ENCODE measurements around the gene MAPK7. TPM values are rescaled to one million over a fixed set of nuclear protein-coding genes. Genes with fewer than 3 reads are reported as not detected.

The MAPK7 gene
- total and polyA plus RNA-seq, 2 of the 8 experiments (the other 6 are each of a cell fraction or from before 2014, with no cell fraction given), result 15.2 to 28.1 TPM

GRCh38 chr17:19329839-19330238 is 48.5 kb upstream of the MAPK7 start:
- Histone ChIP-seq H3K36me3 (ENCODE audit: control insufficient read depth in 2 of 4, insufficient read depth in 4 of 4, low read length in 3 of 4) (peaks cover 0 to 4% (median 0%) of the 10 kb centered on the region in 4 experiments; a peak in 2 of 8 replicates), H3K79me2 (ENCODE audit: control insufficient read depth in 1 of 2, insufficient read depth in 2 of 2, low read length in 2 of 2) (no peaks in the 10 kb centered on the region), H4K20me1 (replicated peaks in 1 of 2; ENCODE audit: control insufficient read depth in 1 of 2, insufficient read depth in 2 of 2, low read length in 2 of 2) (no peaks in the 10 kb centered on the region), H3K4me1 (replicated peaks in 1 of 4; ENCODE audit: control insufficient read depth in 3 of 4, insufficient read depth in 4 of 4, low read length in 3 of 4) (peaks cover 0 to 3% (median 0%) of the 10 kb centered on the region in 4 experiments; a peak in 1 of 7 replicates), H4K5ac (ENCODE audit: insufficient read length, low read depth, low read length) (no peak overlapping the region), H2BK120ac (replicated peaks; ENCODE audit: low read depth, low read length) (no peak overlapping the region), H3K4me2 (ENCODE audit: insufficient read depth in 1 of 2, low read depth in 2 of 2, low read length in 2 of 2) (no peak overlapping the region), H2BK5ac (ENCODE audit: low read depth, low read length) (no peak overlapping the region), H4K8ac (ENCODE audit: extremely low read depth, insufficient read depth, low read length) (no peak overlapping the region), H2BK12ac (ENCODE audit: low read depth, low read length) (no peak overlapping the region), H3K4me3 (ENCODE audit: extremely low read depth in 1 of 4, insufficient read depth in 2 of 4, low read depth in 3 of 4, low read length in 4 of 4) (no peak overlapping the region), H2AFZ (ENCODE audit: low read length) (no peak overlapping the region), H3K27me3 (replicated peaks in 1 of 4; ENCODE audit: control insufficient read depth in 3 of 4, extremely low read depth in 1 of 4, insufficient read depth in 3 of 4, low read length in 3 of 4) (no peaks in the 10 kb centered on the region), H3K9ac (replicated peaks in 1 of 4; ENCODE audit: extremely low read depth in 1 of 4, low read depth in 3 of 4, low read length in 3 of 4) (no peak overlapping the region), H3K23ac (ENCODE audit: insufficient read length) (no peak overlapping the region), H3K18ac (ENCODE audit: extremely low read depth, low read length) (no peak overlapping the region), H3K9me3 (ENCODE audit: insufficient read depth in 2 of 2, low read depth in 1 of 2, low read length in 1 of 2) (peaks cover 0 to 6% of the 10 kb centered on the region in 2 experiments; a peak in 1 of 4 replicates), H3K27ac (ENCODE audit: low read depth, low read length) (no peak overlapping the region), H3K4ac (replicated peaks; ENCODE audit: insufficient read length, low read depth, low read length) (no peak overlapping the region), H3K79me1 (ENCODE audit: low read depth, low read length) (no peaks in the 10 kb centered on the region), H4K91ac (replicated peaks; ENCODE audit: insufficient read length, low read length) (no peak overlapping the region), H3K23me2 (ENCODE audit: low read depth, low read length) (no peaks in the 10 kb centered on the region), H3K56ac (replicated peaks; ENCODE audit: insufficient read length, low read depth, low read length) (no peak overlapping the region), H2AK5ac (ENCODE audit: low read depth, low read length) (no peak overlapping the region), H2BK15ac (ENCODE audit: low read length) (no peak overlapping the region), H3K14ac (ENCODE audit: insufficient read length) (no peak overlapping the region), H2BK20ac (ENCODE audit: low read length) (no peak overlapping the region)
- no peak for FAIRE-seq
- no peak for TF ChIP-seq SP4 (IDR thresholded peaks at IDR 0.05; ENCODE audit: low read length)
- TF ChIP-seq TEAD4 (IDR thresholded peaks at IDR 0.05; ENCODE audit: low read depth, low read length), result no peak
- no peak for TF ChIP-seq MAFK (IDR thresholded peaks at IDR 0.05; ENCODE audit: low read depth, low read length)
- TF ChIP-seq JUN (IDR thresholded peaks at IDR 0.05; ENCODE audit: low read depth, low read length), result no peak
- TF ChIP-seq MAX (IDR thresholded peaks at IDR 0.05), result no peak
- no peak for TF ChIP-seq KDM1A (IDR thresholded peaks at IDR 0.05; ENCODE audit: borderline replicate concordance, low read length)
- no peak for TF ChIP-seq POLR2A (IDR thresholded peaks at IDR 0.05; ENCODE audit: control extremely low read depth in 1 of 2, low read depth in 2 of 2, low read length in 2 of 2)
- no peak for TF ChIP-seq YY1 (IDR thresholded peaks at IDR 0.05; ENCODE audit: low read depth, low read length)
- TF ChIP-seq FOSL1 (IDR thresholded peaks at IDR 0.05; ENCODE audit: insufficient read depth, low read depth, low read length), result no peak
- no peak for TF ChIP-seq SP2 (IDR thresholded peaks at IDR 0.05; ENCODE audit: low read length)
- TF ChIP-seq TAF7 (optimal IDR thresholded peaks at IDR 0.05; ENCODE audit: borderline replicate concordance, low read depth, low read length), result no peak
- no peak for TF ChIP-seq EGR1 (IDR thresholded peaks at IDR 0.05; ENCODE audit: borderline replicate concordance, low read depth, low read length)
- no peak for TF ChIP-seq CBX8 (IDR thresholded peaks at IDR 0.05; ENCODE audit: borderline replicate concordance, low read depth, low read length)
- POLR2A ChIA-PET (ENCODE audit: partially characterized antibody), result interaction anchor here (0.8 to 1.6 kb wide), 3 partner anchors 9 to 12 kb away, joined by 3 to 4 read pairs (median 3); no protein-coding TSS in a partner anchor
- no peak for DNase-seq (ENCODE audit: low read depth in 1 of 2, low spot score in 2 of 2)
- CTCF ChIA-PET (ENCODE audit: partially characterized antibody), result interaction anchor here (0.6 to 4.3 kb wide), 6 partner anchors 9 to 463 kb away, joined by 3 to 40 read pairs (median 6); no protein-coding TSS in a partner anchor
- WGBS, 2 experiments (ENCODE audit: extremely low coverage in 1 of 2, insufficient coverage in 1 of 2, insufficient read length in 1 of 2, insufficient replicate concordance in 2 of 2, low coverage in 1 of 2, low lambda C conversion rate in 2 of 2, missing lambda C conversion rate in 1 of 2), result 94% methylated on average over 2 of the region's 2 CpGs; no CpG with 5 or more reads in 1 of the 2 experiments

All from H1 (cell line).